Measurements from ENCODE around the gene DAP. TPM values are rescaled to one million over a fixed set of nuclear protein-coding genes. Genes with fewer than 3 reads are reported as not detected.
"Not testable (repeated sequence)": the region's sequence is repeated elsewhere in the genome, so short reads cannot be mapped to it uniquely, and the experiment has no call there.

DAP gene
- total and polyA plus RNA-seq, 2 donors = 14.1 to 34.4 TPM

DNA sequence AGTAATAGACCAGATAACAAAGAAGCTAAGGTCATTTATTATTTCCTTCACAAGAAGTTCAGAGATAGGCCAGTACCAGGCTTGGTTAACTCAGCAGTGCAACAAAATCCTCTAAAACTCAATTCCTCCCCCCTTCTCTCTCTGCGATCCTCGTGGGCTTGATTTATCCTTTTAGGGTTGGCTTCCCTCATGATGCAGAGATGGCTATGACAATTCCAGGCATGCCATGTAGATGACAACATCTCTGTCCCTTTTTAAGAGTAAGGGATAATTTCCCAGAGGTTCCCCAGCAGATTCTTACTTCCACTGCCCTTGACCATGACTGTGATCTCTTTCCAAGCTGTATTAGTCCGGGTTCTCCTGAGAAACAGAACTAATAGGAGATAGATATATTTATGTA, 28.7 kb upstream of the DAP start:
- no peak overlapping the region for H3K4me3 ChIP-seq (ENCODE audit: low read length in 2 of 2)
- peaks cover 0 to 4% of the 10 kb centered on the region in 2 donors for H3K9me3 ChIP-seq (ENCODE audit: control insufficient read depth in 2 of 2, insufficient read depth in 1 of 2, low read length in 1 of 2)
- no peaks in the 10 kb centered on the region for H3K36me3 ChIP-seq (ENCODE audit: control insufficient read depth in 2 of 2, insufficient read depth in 2 of 2, low read length in 1 of 2)
- DNase-seq (ENCODE audit: low read depth in 6 of 9, low spot score in 9 of 9) = no peak
- H3K27me3 ChIP-seq (ENCODE audit: control insufficient read depth in 2 of 2, insufficient read depth in 1 of 2, low read length in 1 of 2) = no peaks in the 10 kb centered on the region
- no peak overlapping the region for H3K27ac ChIP-seq (ENCODE audit: low read depth in 1 of 2, low read length in 1 of 2)
- 95% methylated on average over 3 of the region's 3 CpGs for WGBS
- H3K4me1 ChIP-seq (ENCODE audit: control insufficient read depth in 2 of 2, insufficient read depth in 2 of 2, low read length in 2 of 2) = no peaks in the 10 kb centered on the region

DNA sequence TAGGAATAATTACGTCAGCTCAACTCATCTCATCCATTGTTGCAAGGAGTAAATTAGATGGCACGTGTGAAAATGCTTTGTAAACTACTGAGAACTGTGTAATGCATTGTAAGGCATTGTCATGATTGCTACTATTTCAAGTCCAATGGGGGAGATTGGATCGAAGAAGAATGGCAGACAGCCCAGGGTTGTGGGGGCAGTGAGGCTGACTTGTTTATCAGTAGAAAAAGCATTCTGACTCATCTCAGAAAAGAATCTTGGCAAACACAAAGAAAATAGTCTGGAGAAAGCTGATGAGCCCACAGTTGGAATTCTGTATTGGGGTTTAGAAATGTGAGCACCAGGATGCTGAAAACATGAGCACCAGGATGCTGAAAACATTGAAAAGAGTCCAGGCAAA, 28.0 kb upstream of the DAP start:
- no peak for DNase-seq (ENCODE audit: low read depth in 6 of 9, low spot score in 9 of 9)
- Histone ChIP-seq H3K4me3 (ENCODE audit: low read length in 2 of 2) (no peak overlapping the region), H3K27me3 (ENCODE audit: control insufficient read depth in 2 of 2, insufficient read depth in 1 of 2, low read length in 1 of 2) (no peaks in the 10 kb centered on the region), H3K36me3 (ENCODE audit: control insufficient read depth in 2 of 2, insufficient read depth in 2 of 2, low read length in 1 of 2) (no peaks in the 10 kb centered on the region), H3K4me1 (ENCODE audit: control insufficient read depth in 2 of 2, insufficient read depth in 2 of 2, low read length in 2 of 2) (no peaks in the 10 kb centered on the region), H3K27ac (ENCODE audit: low read depth in 1 of 2, low read length in 1 of 2) (no peak overlapping the region), H3K9me3 (ENCODE audit: control insufficient read depth in 2 of 2, insufficient read depth in 1 of 2, low read length in 1 of 2) (peaks cover 0 to 4% of the 10 kb centered on the region in 2 donors)
- 96% methylated on average over 3 of the region's 3 CpGs for WGBS

DNA sequence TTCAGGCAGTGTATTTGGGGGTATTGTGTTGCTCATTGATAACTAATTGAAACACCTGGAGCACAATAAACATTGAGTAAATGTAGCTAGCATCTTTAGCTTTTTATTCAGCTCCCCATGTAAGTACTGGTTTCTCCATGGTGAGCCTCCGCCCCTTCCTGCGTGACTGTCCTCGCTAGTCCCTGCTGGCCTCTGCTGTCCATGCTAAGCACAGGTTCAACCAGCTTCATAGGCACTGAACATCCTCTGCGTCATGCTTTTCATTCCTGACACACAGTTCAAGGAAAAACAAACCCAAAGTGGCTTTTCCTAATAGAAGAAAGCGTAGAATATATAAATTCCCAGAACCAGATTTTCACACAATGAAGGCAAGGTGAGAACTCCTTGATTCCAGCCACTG, 27.3 kb upstream of the DAP start:
- Histone ChIP-seq H3K9me3 (ENCODE audit: control insufficient read depth in 2 of 2, insufficient read depth in 1 of 2, low read length in 1 of 2) (peaks cover 0 to 4% of the 10 kb centered on the region in 2 donors), H3K27ac (ENCODE audit: low read depth in 1 of 2, low read length in 1 of 2) (no peak overlapping the region), H3K27me3 (ENCODE audit: control insufficient read depth in 2 of 2, insufficient read depth in 1 of 2, low read length in 1 of 2) (no peaks in the 10 kb centered on the region), H3K4me3 (ENCODE audit: low read length in 2 of 2) (no peak overlapping the region), H3K4me1 (ENCODE audit: control insufficient read depth in 2 of 2, insufficient read depth in 2 of 2, low read length in 2 of 2) (no peaks in the 10 kb centered on the region), H3K36me3 (ENCODE audit: control insufficient read depth in 2 of 2, insufficient read depth in 2 of 2, low read length in 1 of 2) (no peaks in the 10 kb centered on the region)
- DNase-seq (ENCODE audit: low read depth in 6 of 9, low spot score in 9 of 9) = no peak
- 96% methylated on average over 5 of the region's 5 CpGs for WGBS

DNA sequence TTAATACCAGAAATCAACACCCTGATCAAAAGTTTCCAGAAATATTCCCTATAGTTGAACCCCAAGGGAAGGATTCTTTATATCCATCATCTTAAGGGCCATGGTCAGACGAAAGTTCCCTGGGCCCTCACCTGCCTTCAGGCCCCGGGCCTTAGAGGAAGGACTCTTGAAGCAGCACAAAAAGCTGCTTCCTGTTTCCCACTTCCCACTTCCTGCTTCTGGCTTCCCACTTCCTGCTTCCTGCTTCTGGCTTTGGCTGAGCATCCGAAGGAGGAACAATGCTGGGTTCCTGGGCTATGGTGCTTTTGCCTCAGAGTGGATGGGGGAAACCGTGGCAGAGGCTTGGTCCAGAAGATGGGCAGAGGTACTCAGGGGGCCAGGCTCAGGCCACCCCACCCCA, 25.8 kb upstream of the DAP start:
- Histone ChIP-seq H3K4me3 (ENCODE audit: low read length in 2 of 2) (no peak overlapping the region), H3K9me3 (ENCODE audit: control insufficient read depth in 2 of 2, insufficient read depth in 1 of 2, low read length in 1 of 2) (peaks cover 0 to 4% of the 10 kb centered on the region in 2 donors), H3K27ac (ENCODE audit: low read depth in 1 of 2, low read length in 1 of 2) (no peak overlapping the region), H3K27me3 (ENCODE audit: control insufficient read depth in 2 of 2, insufficient read depth in 1 of 2, low read length in 1 of 2) (no peaks in the 10 kb centered on the region), H3K4me1 (ENCODE audit: control insufficient read depth in 2 of 2, insufficient read depth in 2 of 2, low read length in 2 of 2) (no peaks in the 10 kb centered on the region), H3K36me3 (ENCODE audit: control insufficient read depth in 2 of 2, insufficient read depth in 2 of 2, low read length in 1 of 2) (no peaks in the 10 kb centered on the region)
- WGBS = 81% methylated on average over 4 of the region's 4 CpGs
- DNase-seq (ENCODE audit: low read depth in 6 of 9, low spot score in 9 of 9) = no peak

DNA sequence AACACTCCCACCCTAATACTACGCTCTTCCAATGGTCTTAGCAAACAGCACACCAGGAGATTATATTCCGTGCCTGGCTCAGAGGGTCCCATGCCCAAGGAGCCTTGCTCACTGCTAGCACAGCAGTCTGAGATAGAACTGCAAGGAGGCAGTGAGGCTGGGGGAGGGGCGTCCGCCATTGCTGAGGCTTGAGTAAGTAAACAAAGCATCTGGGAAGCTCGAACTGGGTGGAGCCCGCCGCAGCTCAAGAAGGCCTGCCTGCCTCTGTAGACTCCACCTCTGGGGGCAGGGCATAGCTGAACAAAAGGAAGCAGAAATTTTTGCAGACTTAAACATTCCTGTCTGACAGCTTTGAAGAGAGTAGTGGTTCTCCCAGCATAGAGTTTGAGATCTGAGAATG, 19.2 kb upstream of the DAP start:
- H3K36me3 ChIP-seq (ENCODE audit: control insufficient read depth in 2 of 2, insufficient read depth in 2 of 2, low read length in 1 of 2); DNase-seq (ENCODE audit: low read depth in 6 of 9, low spot score in 9 of 9); H3K9me3 ChIP-seq (ENCODE audit: control insufficient read depth in 2 of 2, insufficient read depth in 1 of 2, low read length in 1 of 2); H3K4me3 ChIP-seq (ENCODE audit: low read length in 2 of 2); H3K27me3 ChIP-seq (ENCODE audit: control insufficient read depth in 2 of 2, insufficient read depth in 1 of 2, low read length in 1 of 2); H3K4me1 ChIP-seq (ENCODE audit: control insufficient read depth in 2 of 2, insufficient read depth in 2 of 2, low read length in 2 of 2); H3K27ac ChIP-seq (ENCODE audit: low read depth in 1 of 2, low read length in 1 of 2): not testable (repeated sequence)
- WGBS = 95% methylated on average over 7 of the region's 7 CpGs

DNA sequence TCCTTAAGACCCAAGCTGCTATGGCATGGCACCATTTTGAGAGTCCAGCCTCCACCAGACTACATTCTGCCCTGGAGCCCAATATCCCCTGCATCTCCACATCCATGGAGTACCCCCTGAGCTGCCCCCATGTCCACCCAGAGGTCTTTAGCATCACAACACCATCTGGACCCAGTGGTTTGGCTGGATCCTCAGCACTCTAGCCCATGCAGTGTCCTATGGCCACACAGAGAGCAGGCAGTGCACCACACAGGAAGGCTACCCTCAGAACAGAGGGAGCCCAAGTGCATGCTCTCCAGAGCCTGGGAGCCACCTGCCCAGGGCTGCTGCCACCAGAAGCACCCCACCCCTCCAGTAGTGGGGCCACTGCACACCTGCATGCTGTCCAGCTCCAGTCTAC, 18.6 kb upstream of the DAP start:
- DNase-seq (ENCODE audit: low read depth in 6 of 9, low spot score in 9 of 9) = no peak
- Histone ChIP-seq H3K4me1 (ENCODE audit: control insufficient read depth in 2 of 2, insufficient read depth in 2 of 2, low read length in 2 of 2) (no peaks in the 10 kb centered on the region), H3K4me3 (ENCODE audit: low read length in 2 of 2) (no peak overlapping the region), H3K9me3 (ENCODE audit: control insufficient read depth in 2 of 2, insufficient read depth in 1 of 2, low read length in 1 of 2) (peaks cover 0 to 3% of the 10 kb centered on the region in 2 donors), H3K27ac (ENCODE audit: low read depth in 1 of 2, low read length in 1 of 2) (no peak overlapping the region), H3K27me3 (ENCODE audit: control insufficient read depth in 2 of 2, insufficient read depth in 1 of 2, low read length in 1 of 2) (no peaks in the 10 kb centered on the region), H3K36me3 (ENCODE audit: control insufficient read depth in 2 of 2, insufficient read depth in 2 of 2, low read length in 1 of 2) (no peaks in the 10 kb centered on the region)

DNA sequence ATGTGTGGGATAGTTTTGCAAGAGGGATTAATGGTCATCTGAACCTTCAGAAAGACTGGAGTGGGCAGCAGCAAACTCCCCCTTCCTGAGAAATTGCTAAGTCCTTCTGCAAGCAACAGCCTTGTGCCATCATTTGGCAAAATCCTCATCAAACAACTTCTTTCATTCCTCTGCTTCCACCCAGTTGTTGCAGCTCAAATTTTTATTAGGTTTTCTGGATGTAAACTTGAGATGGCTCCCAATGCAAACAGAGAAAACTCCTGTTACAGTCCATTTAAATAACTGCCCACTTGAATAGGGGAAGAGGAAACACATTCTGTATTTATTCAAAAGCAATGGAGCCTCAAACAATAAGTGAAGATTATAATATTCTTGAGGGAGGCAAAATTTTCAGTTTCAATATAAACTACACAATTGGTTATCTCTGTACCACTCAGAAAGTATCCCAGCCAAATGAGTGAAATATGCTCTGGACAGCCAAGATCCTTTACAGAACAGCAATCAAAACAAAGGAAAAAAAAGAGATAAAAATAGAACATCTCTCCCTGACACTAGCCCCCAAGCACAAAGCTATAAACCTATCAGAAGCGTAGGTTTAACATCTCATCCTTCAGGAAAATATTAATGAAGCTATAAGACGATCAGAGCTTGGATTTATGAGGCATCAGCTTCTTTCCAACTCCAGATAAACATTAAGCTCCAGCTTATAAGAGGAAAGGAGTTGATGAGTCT, 17.3 kb upstream of the DAP start:
- Histone ChIP-seq H3K4me3 (ENCODE audit: low read length in 2 of 2) (no peak overlapping the region), H3K27me3 (ENCODE audit: control insufficient read depth in 2 of 2, insufficient read depth in 1 of 2, low read length in 1 of 2) (no peaks in the 10 kb centered on the region), H3K9me3 (ENCODE audit: control insufficient read depth in 2 of 2, insufficient read depth in 1 of 2, low read length in 1 of 2) (peaks cover 0 to 3% of the 10 kb centered on the region in 2 donors), H3K4me1 (ENCODE audit: control insufficient read depth in 2 of 2, insufficient read depth in 2 of 2, low read length in 2 of 2) (no peaks in the 10 kb centered on the region), H3K27ac (ENCODE audit: low read depth in 1 of 2, low read length in 1 of 2) (no peak overlapping the region), H3K36me3 (ENCODE audit: control insufficient read depth in 2 of 2, insufficient read depth in 2 of 2, low read length in 1 of 2) (no peaks in the 10 kb centered on the region)
- WGBS = 88% methylated on average over 2 of the region's 2 CpGs
- DNase-seq (ENCODE audit: low read depth in 6 of 9, low spot score in 9 of 9) = no peak

DNA sequence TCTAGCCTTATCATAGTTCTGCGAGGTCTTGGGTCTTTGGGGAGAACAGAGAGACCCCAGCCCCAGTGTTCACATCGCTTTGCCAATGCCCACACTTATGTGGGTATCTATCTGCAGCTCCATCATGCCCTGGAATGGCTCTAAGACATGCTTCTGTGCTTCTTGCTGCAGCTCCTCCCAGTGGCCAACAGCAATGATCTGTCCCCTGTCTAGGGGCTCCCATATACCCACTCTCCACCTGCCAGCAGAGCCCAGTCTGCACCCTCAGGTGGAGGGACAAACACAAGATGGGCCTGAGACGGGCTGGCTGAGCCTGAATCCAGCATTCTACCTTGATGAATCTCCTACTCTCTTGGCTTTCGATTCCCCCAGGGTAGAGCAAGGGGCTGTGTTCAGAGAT, 14.6 kb upstream of the DAP start:
- Histone ChIP-seq H3K4me1 (ENCODE audit: control insufficient read depth in 2 of 2, insufficient read depth in 2 of 2, low read length in 2 of 2) (no peaks in the 10 kb centered on the region), H3K27ac (ENCODE audit: low read depth in 1 of 2, low read length in 1 of 2) (no peak overlapping the region), H3K4me3 (ENCODE audit: low read length in 2 of 2) (no peak overlapping the region), H3K36me3 (ENCODE audit: control insufficient read depth in 2 of 2, insufficient read depth in 2 of 2, low read length in 1 of 2) (no peaks in the 10 kb centered on the region), H3K27me3 (ENCODE audit: control insufficient read depth in 2 of 2, insufficient read depth in 1 of 2, low read length in 1 of 2) (no peaks in the 10 kb centered on the region), H3K9me3 (ENCODE audit: control insufficient read depth in 2 of 2, insufficient read depth in 1 of 2, low read length in 1 of 2) (peaks cover 0 to 3% of the 10 kb centered on the region in 2 donors)
- 71% methylated on average over 4 of the region's 4 CpGs for WGBS
- DNase-seq (ENCODE audit: low read depth in 6 of 9, low spot score in 9 of 9) = peak in 1 of 9 donors; percentile 7

DNA sequence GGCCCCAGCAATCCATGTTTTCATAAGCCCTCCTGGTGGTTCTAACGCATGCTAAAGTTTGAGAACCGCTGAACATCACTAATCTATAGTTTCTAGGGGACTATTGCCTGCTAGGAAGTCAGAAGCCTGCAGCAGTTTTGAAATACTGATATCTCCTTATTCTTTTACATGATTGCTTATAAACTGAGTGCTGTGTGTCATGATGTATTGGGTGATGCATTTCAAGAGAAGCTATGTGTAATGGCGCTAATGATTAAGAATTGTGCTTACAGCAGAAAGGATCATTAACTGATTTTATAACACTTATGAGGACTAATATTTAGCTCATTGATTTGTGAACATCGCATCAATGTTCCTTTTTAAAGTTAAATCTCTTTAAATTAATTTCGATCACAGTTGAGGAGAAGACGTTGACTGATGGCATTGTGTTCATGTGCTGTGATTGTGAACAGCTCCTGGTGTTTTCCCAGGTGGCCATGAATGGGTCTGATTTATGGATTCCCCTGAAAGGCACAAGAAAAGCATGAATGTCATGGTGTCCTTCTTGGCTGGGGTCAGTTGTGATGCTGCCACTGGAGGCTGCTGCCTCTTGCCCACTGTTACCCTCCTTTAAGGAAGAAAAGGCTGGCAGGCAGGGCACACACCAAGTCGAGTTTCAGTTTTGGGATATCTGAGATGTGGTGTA, 12.0 kb upstream of the DAP start:
- WGBS = 96% methylated on average over 7 of the region's 7 CpGs
- Histone ChIP-seq H3K27ac (ENCODE audit: low read depth in 1 of 2, low read length in 1 of 2) (no peak overlapping the region), H3K9me3 (ENCODE audit: control insufficient read depth in 2 of 2, insufficient read depth in 1 of 2, low read length in 1 of 2) (no peaks in the 10 kb centered on the region), H3K27me3 (ENCODE audit: control insufficient read depth in 2 of 2, insufficient read depth in 1 of 2, low read length in 1 of 2) (no peaks in the 10 kb centered on the region), H3K4me3 (ENCODE audit: low read length in 2 of 2) (no peak overlapping the region), H3K36me3 (ENCODE audit: control insufficient read depth in 2 of 2, insufficient read depth in 2 of 2, low read length in 1 of 2) (no peaks in the 10 kb centered on the region), H3K4me1 (ENCODE audit: control insufficient read depth in 2 of 2, insufficient read depth in 2 of 2, low read length in 2 of 2) (no peaks in the 10 kb centered on the region)
- DNase-seq (ENCODE audit: low read depth in 6 of 9, low spot score in 9 of 9) = no peak

Data from thymus (tissue), 11 donors.